Smooth muscle cell of the brain vasculature (primary cell): ENCODE results near the gene LYRM1.
"Not testable (repeated sequence)": the region's sequence is repeated elsewhere in the genome, so short reads cannot be mapped to it uniquely, and the experiment has no call there.

Experiments used
- DNase-seq: peaks from one replicate; pipeline ENCODE4 v3.0.0-alpha.2; 2012; ENCODE audit warnings: low read depth, low spot score

Gene LYRM1, protein sequence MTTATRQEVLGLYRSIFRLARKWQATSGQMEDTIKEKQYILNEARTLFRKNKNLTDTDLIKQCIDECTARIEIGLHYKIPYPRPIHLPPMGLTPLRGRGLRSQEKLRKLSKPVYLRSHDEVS

GRCh38 chr16:20900299-20901067 is at the start of gene LYRM1, which contains the start of gene DCUN1D3:
TSS of gene LYRM1 (plus strand) at chr16:20900771. CDS start at chr16:20915556, 14,785 bp downstream.
TSS of gene DCUN1D3 (minus strand) at chr16:20900358. CDS start at chr16:20862538, 37,820 bp downstream.
- DNase-seq = peak; percentile 96

DNA sequence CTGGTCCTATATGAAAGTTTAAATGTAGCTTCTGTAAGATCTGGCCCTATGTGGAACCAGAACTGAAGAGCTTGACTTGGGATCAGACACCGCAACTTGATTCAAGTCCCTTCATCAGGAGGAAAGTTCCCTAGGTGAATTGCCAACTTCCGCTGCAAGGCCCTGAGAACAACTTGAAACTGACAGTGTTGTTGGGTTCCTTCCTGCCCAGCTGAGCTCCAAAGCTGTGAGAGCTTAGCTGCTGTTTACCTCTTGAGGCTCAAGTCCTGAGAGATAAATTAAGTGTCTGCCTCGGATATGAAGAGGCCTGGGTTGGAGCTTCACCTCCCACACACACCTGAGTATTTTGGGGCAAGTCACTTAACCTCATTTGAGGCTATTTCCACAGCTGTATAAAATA is 49.6 kb upstream of the LYRM1 start:
- DNase-seq = no peak

GRCh38 chr16:20851601-20852000 is 49.0 kb upstream of the LYRM1 start:
- DNase-seq = no peak

DNA sequence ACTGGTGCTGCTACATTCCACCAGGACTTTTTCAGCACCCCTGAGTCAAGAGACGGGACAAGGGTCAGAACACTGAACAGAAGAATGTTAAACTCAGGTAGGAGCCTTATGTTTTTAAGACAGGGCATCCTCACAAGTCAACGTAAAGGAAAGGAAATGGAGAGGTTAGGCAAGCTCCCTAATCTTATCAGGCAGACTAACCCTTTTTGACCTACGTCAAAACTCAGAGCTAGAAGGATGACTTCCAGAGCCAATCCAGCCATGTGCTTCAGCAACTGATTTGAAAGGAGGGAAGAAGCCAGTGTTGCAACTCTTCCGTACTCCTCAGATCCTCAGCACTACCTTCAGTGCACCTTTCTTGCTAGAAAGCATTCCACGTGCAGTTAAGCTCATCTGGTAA is 47.4 kb upstream of the LYRM1 start:
- DNase-seq = no peak

DNA sequence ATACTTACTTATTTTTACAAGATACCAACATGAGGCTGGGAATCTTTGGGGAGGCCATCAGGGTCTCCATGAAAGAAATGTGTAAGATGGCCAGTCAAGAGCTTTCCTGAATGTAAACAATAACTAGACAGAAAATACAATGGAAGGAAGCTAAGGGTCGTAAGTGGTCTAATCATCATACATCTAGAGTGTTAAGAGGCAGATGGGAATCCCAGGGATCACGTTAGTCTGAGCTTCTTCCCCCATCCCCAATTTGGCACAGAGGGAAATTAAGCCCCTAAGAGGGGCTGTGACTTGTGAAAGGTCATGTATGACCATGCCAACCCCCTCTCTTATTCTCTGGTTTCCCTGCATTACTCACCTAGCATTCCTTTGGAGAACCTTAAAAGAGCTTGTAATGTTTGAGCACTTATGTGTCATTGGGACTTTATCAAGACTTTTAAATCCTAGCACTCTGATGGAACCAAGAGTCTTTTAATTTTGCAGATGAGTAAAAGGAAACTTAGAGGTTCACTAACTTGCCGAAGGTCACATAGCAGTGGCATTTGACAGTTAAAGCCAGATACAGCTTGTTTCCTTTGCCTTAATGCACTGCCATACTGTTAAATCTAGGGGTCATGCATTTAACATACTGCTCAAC is 46.5 kb upstream of the LYRM1 start:
- DNase-seq = no peak

DNA sequence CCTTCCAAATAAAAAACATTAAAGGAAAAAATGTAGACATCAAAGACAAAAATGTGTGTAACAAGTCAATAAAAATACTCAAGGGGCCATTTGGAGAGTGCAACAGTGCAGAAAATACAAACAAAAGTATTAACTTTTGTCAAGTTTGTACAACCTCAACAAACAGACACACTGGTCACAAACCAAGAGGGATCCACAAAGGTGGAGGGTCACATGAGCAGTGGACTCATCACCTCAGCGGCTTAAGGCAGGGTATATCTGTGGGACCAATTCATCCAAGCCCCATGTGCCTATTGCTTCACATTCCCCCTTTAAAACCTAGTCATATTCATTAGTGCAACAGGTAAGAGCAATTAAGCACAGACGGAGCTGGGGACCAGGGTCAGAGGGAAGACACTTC is 45.6 kb upstream of the LYRM1 start:
- no peak for DNase-seq

DNA sequence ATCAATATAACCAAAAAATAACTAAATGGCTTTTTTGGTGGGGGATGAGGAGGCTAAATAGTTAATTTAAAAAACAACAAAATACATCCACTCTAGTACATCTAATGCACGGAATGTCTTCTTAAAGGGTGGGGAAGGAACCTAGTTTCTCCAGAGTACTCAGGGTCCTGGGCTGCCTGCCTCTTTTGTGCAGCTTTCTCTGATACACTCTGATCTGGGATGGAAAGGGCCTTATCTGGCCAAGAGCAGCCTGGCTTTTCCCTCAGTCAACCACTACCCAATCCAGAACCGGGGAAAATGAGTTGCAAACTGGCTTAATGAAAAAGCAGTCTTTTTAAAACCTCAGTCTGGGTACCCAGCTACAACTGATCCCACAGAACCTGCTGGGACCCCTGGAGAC is 43.3 kb upstream of the LYRM1 start:
- DNase-seq = no peak

GRCh38 chr16:20859229-20859628 is 41.3 kb upstream of the LYRM1 start:
- DNase-seq = no peak

DNA sequence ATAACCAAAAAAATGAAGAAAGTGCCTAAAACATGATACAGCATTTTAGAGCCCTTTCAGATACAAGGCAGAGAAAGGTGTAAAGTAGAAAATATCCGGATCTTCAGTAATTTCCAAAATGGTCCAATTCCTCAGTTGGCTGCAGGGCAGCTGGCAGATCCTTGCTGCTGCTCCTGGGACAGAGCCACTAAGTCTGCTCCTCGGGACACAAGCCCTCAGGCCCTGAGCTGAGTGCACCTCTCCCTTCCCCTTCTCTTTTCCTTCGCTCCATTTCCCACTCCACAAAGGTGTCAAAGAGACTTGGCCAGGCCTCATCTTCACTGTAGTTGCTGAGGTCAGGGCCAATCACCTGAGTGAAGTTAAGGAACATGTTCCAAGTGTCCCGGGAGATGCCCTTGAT is 40.9 kb upstream of the LYRM1 start:
- DNase-seq = no peak

GRCh38 chr16:20860361-20860760 is 40.2 kb upstream of the LYRM1 start:
- DNase-seq = no peak

GRCh38 chr16:20860995-20861394 is 39.6 kb upstream of the LYRM1 start:
- not testable (repeated sequence) for DNase-seq

DNA sequence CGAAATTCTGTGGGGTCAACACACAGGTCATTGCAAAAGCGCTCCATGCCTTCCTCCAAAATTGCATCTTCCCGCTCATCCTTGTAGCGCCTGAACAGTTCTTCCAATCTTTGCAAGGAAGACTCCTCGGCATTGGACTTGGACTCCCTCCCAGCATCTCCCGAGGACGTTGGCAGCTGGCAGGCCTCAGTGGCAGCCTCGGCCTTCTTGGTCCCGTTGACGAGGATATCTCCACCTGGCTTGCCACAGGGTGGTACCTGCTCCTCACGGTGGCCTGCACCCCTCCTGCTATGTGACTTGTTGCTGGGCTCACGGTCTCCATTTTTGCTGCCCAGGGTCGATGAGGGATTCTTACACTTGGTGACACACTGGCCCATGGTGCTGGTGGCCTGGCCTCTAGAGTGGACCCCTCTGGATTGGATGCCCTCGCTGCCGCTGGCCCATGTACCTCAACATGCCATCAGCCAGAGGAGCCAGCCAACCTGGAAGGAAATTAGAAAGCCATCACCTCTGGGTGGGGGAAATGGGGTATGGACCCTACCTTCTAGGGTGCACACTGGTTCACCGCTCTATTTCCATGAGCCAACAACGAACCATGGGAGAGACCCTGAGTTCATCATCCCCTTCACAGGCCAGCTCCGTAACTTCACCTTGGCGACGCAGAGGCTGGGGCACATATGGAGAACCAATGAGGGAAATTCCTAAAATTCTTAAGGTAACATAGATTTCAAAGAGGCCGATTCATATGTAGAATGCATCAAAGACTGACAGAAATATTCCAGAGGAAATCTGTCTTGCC is 38.2 kb upstream of the LYRM1 start:
- no peak for DNase-seq

DNA sequence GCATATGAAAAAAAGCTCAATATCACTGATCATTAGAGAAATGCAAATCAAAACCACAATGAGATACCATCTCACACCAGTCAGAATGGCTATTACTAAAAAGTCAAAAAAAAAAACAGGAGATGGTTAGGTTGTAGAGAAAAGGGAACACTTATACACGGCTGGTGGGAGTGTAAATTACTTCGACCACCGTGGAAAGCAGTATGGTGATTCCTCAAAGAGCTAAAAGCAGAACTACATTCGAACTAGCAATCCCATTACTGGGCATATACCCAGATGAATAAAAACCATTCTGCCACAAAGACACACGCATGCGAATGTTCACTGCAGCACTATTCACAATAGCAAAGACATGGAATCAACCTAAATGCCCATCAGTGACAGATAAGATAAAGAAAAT is 36.2 kb upstream of the LYRM1 start:
- DNase-seq = not testable (repeated sequence)

DNA sequence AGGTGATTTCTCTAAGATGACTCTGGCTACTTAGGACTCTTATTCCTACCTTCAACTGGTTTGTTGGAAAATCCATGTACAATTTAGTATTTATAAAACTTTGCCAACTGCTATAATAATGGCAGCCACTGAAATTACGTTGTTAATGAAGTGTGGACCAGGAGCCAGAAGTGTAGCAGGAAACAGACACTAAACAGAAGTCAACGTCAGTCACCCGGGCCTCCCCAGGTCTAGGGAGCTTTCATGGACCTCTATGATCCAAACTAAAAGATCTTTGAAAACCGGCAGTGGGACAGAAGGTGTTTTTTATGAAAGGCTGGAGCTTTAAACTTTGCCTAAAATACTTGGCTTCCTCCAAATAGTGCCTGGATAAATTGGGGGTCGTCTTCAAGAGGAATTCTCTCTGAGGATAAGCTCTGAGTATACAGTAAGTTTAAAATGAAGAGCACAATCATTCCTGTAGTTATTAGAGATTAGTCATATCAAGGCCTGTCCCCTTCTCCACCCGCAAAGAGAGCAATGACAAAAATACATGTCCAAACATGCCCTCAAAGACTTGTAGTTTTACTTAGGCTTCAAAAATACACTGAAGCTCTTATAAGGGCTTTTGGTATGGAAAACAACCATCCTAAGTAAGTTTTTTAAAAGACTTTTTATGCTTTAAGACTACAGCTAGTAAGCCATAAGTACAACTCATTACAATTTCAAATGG is 35.0 kb upstream of the LYRM1 start:
- no peak for DNase-seq

DNA sequence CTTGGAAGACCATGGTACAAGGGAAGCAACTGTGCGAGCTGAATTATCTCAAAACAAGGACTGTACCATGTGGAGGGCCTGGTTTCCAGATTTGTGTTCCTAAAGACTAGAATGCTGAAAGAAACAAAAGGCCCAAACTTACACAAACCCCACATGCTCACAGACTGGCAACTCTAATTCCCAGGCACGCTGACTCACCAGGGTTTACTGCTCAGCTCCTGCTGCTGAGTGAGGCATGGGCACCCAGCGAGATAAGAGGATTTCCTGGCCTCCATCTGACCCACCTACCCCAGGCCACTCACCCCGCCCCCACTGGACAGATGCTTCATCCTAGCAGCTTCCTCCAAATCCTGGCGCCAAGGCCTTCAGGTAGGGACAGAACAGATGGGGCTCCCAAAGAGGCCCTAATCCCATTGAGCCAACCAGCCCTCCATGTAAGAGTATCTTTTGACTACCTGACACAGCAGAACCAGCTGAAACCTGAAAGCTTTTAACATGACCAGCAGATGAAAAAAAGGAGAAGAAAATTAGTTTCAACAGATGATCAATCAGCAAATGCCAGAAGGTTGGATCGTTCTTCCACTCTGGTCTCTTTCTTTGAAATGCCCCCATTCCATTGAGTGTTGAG is 34.3 kb upstream of the LYRM1 start:
- DNase-seq = no peak

DNA sequence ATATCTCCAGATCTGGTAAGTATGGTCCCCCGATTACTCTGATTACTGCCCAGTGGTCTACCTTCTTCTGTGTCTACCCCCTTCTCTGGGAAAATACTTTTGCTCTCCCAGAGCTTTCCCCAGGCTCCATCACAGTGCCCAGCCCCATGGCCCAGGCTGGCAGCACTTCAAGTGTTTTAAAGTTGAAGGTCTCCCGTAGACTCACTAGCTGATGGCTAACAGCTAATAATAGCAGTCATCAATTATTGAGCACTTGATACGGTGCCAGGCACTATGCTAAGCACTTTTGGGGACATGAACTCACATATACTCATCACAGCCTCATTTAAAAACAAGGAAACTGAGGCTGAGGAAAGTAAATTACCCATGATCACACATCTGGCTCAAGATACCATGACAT is 33.8 kb upstream of the LYRM1 start:
- DNase-seq = no peak

GRCh38 chr16:20867585-20867984 is 33.0 kb upstream of the LYRM1 start:
- no peak for DNase-seq

GRCh38 chr16:20868890-20869289 is 31.7 kb upstream of the LYRM1 start:
- DNase-seq = no peak

GRCh38 chr16:20870122-20870820 is 30.3 kb upstream of the LYRM1 start:
- DNase-seq = no peak

DNA sequence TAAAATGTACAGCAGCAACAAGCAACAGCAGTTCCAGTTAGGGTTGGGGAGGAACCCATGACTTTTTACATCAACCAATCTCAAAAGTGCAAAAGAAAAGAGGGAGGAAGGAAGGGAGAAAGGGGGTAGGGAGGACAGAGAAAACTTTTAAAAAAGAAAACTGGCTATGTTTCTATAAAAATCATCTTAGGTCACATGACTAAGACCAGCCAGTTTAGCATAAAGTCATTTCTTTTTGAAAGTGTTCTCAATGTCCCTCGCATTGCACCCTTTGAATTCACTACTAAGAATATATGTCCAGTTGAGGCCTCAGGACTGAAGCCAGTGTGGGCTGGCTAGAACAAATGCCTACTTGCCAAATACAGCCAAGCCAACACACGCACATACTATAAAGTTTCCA is 29.3 kb upstream of the LYRM1 start:
- no peak for DNase-seq
